ENCODE data around the gene ZNF521.

DNA sequence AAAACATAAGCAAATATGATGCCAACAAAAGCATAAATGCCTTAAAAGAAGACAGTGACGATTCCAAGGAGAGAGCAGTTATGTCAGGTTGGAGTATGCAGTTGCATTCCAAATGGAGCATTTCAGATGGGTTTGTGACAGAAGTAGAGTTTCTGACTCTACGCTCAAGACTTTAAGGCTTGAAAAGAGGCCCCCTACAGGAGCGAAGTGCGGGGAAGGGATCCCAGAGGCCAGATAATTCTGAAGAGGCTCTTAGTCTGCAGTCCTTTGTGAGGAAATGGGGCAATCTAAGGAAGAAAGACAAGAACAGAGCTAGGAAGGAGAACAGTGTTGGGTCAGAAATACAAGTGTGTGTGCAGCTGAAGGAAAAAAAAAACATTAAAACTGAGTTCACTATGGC lies 95.5 kb downstream of the ZNF521 start:
- TF ChIP-seq, protein P1, sequence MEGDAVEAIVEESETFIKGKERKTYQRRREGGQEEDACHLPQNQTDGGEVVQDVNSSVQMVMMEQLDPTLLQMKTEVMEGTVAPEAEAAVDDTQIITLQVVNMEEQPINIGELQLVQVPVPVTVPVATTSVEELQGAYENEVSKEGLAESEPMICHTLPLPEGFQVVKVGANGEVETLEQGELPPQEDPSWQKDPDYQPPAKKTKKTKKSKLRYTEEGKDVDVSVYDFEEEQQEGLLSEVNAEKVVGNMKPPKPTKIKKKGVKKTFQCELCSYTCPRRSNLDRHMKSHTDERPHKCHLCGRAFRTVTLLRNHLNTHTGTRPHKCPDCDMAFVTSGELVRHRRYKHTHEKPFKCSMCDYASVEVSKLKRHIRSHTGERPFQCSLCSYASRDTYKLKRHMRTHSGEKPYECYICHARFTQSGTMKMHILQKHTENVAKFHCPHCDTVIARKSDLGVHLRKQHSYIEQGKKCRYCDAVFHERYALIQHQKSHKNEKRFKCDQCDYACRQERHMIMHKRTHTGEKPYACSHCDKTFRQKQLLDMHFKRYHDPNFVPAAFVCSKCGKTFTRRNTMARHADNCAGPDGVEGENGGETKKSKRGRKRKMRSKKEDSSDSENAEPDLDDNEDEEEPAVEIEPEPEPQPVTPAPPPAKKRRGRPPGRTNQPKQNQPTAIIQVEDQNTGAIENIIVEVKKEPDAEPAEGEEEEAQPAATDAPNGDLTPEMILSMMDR (IDR thresholded peaks at IDR 0.05 in 8 of 11, conservative IDR thresholded peaks at IDR 0.05 in 3 of 11): no peak
- no peak for TF ChIP-seq POLR2A (IDR thresholded peaks at IDR 0.05)
